HG02870 (cell line): ENCODE results near the gene KMT2C.
"Not testable (repeated sequence)": the region's sequence is repeated elsewhere in the genome, so short reads cannot be mapped to it uniquely, and the experiment has no call there.

Source experiments
- ATAC-seq: cut with Tn5 transposase; IDR thresholded peaks from one replicate; pipeline ENCODE4 v1.9.1; 2021; ENCODE audit warnings: mild to moderate bottlenecking, moderate library complexity; ENCODE audit not compliant: unreplicated experiment

Gene KMT2C

GRCh38 chr7:152365982-152366603 is 69.7 kb downstream of the KMT2C start:
- no peak for ATAC-seq

- no peak for ATAC-seq
These were observed 72.0 kb downstream of the KMT2C start for GRCh38 chr7:152363798-152364197.

- ATAC-seq, result no peak
These were observed 73.5 kb downstream of the KMT2C start for GRCh38 chr7:152362128-152362926.

GRCh38 chr7:152355474-152356057 is 80.2 kb downstream of the KMT2C start:
- ATAC-seq, result peak; percentile 58

GRCh38 chr7:152354061-152354460 is 81.7 kb downstream of the KMT2C start:
- no peak for ATAC-seq

GRCh38 chr7:152353281-152353680 is 82.5 kb downstream of the KMT2C start:
- ATAC-seq, result not testable (repeated sequence)

- ATAC-seq, result not testable (repeated sequence)
These were observed 84.1 kb downstream of the KMT2C start for GRCh38 chr7:152351747-152352146.

GRCh38 chr7:152351168-152351567 is 84.6 kb downstream of the KMT2C start:
- no peak for ATAC-seq

- no peak for ATAC-seq
These were observed 87.9 kb downstream of the KMT2C start for GRCh38 chr7:152347888-152348287.

GRCh38 chr7:152344253-152344652 is 91.5 kb downstream of the KMT2C start:
- peak; percentile 62 for ATAC-seq

- ATAC-seq, result no peak
These were observed 93.0 kb downstream of the KMT2C start for GRCh38 chr7:152342796-152343195.

- ATAC-seq, result no peak
These were observed 93.9 kb downstream of the KMT2C start for GRCh38 chr7:152341914-152342236.

- no peak for ATAC-seq
These were observed 94.5 kb downstream of the KMT2C start for GRCh38 chr7:152341039-152341913.

GRCh38 chr7:152340161-152340560 is 95.6 kb downstream of the KMT2C start:
- no peak for ATAC-seq

GRCh38 chr7:152338561-152338960 is 97.2 kb downstream of the KMT2C start:
- no peak for ATAC-seq

- ATAC-seq, result peak; percentile 57
These were observed 98.9 kb downstream of the KMT2C start for GRCh38 chr7:152336754-152337368.

- ATAC-seq, result no peak
These were observed 99.8 kb downstream of the KMT2C start for GRCh38 chr7:152335900-152336571.

- no peak for ATAC-seq
These were observed 102.7 kb downstream of the KMT2C start for GRCh38 chr7:152333134-152333533.

GRCh38 chr7:152330827-152331226 is 105.0 kb downstream of the KMT2C start:
- no peak for ATAC-seq

- ATAC-seq, result no peak
These were observed 106.3 kb downstream of the KMT2C start for GRCh38 chr7:152329469-152329868.
